GM23248 (cell line): ENCODE measurements around the gene PDE6H. TPM values are rescaled to one million over a fixed set of nuclear protein-coding genes. Genes with fewer than 3 reads are reported as not detected.

Source experiments
- DNase-seq: peaks from one replicate; pipeline ENCODE4 v3.0.0-alpha.2; 2015
- H2AFZ ChIP-seq: fragments of 200-600 bp; sonication (generic); 2 replicates; pipeline ENCODE4 v1.6.1; 2016; ENCODE audit warnings: antibody characterized with exemption
- H3F3A ChIP-seq: fragments of 200-600 bp; sonication (generic); 2 replicates; pipeline ENCODE4 v1.6.1; 2016; ENCODE audit warnings: mild to moderate bottlenecking, antibody characterized with exemption, mixed run types; ENCODE audit not compliant: insufficient read depth
- H3K27ac ChIP-seq: fragments of 200-600 bp; sonication (generic); 2 replicates; pipeline ENCODE4 v1.5.1; 2016; ENCODE audit warnings: mild to moderate bottlenecking
- H3K27me3 ChIP-seq: fragments of 200-600 bp; sonication (generic); replicated peaks from 2 replicates; pipeline ENCODE4 v1.6.1; 2016; ENCODE audit warnings: mild to moderate bottlenecking; ENCODE audit not compliant: insufficient read depth
- H3K36me3 ChIP-seq: fragments of 200-600 bp; sonication (generic); 2 replicates; pipeline ENCODE4 v1.6.1; 2016; ENCODE audit warnings: low read depth, mild to moderate bottlenecking
- H3K4me1 ChIP-seq: fragments of 200-600 bp; sonication (generic); 2 replicates; pipeline ENCODE4 v1.6.1; 2016; ENCODE audit warnings: mild to moderate bottlenecking; ENCODE audit not compliant: insufficient read depth
- H3K4me2 ChIP-seq: fragments of 200-600 bp; sonication (generic); one replicate; pipeline ENCODE4 v1.6.1; 2016; ENCODE audit warnings: mild to moderate bottlenecking; ENCODE audit not compliant: unreplicated experiment
- H3K4me3 ChIP-seq: fragments of 200-600 bp; sonication (generic); 2 replicates; pipeline ENCODE4 v1.5.1; 2016; ENCODE audit warnings: mild to moderate bottlenecking
- H3K79me2 ChIP-seq: fragments of 200-600 bp; sonication (generic); 2 replicates; pipeline ENCODE4 v1.6.1; 2016; ENCODE audit warnings: mild to moderate bottlenecking; ENCODE audit not compliant: insufficient read depth
- H3K9ac ChIP-seq: fragments of 200-600 bp; sonication (generic); 2 replicates; pipeline ENCODE4 v1.6.1; 2016; ENCODE audit warnings: mild to moderate bottlenecking
- H3K9me2 ChIP-seq: fragments of 200-600 bp; sonication (generic); 2 replicates; pipeline ENCODE4 v1.6.1; 2016; ENCODE audit warnings: mixed run types, mild to moderate bottlenecking, moderate library complexity; ENCODE audit not compliant: insufficient read depth
- H3K9me3 ChIP-seq: fragments of 200-600 bp; sonication (generic); one replicate; pipeline ENCODE4 v1.6.1; 2017; ENCODE audit warnings: low read depth
- H4K20me1 ChIP-seq: fragments of 200-600 bp; sonication (generic); 2 replicates; pipeline ENCODE4 v1.6.0; 2016; ENCODE audit not compliant: insufficient read depth
- EZH2 ChIP-seq: fragments of 200-600 bp; sonication (generic); IDR thresholded peaks from 2 replicates; pipeline ENCODE4 v1.6.1; 2018; ENCODE audit warnings: antibody characterized with exemption, mild to moderate bottlenecking; ENCODE audit not compliant: insufficient read depth, poor library complexity, severe bottlenecking
- EZH2phosphoT487 ChIP-seq: fragments of 200-600 bp; sonication (generic); IDR thresholded peaks from 2 replicates; pipeline ENCODE4 v1.6.1; 2018; ENCODE audit warnings: antibody characterized with exemption, moderate library complexity, mild to moderate bottlenecking, low read depth; ENCODE audit not compliant: insufficient read depth
- WGBS, 2 experiments: methylation state at CpG; one replicate each; pipeline ENCODE4 v1.1.6; 2015 to 2017; ENCODE audit warnings: low lambda C conversion rate in 2 of 2, low coverage in 1 of 2; ENCODE audit errors: missing lambda C conversion rate in 2 of 2; 5-methylcytosine and 5-hydroxymethylcytosine counted together
- in situ Hi-C: fragments of 300-500 bp; cut with MboI; formaldehyde crosslinking; loops from 2 replicates; pipeline ENCODE4 v1.15.0; 2020
- polyA plus RNA-seq: library from polyadenylated mRNA; unstranded; fragments of >200 nt; fragmentation: Nextera tagmentation; extraction: Ambion mirVana; gene quantifications from 2 replicates; pipeline ENCODE4 v1.2.1, GENCODE V29; 2016
- total RNA-seq: library from RNA; depleted of rRNA; stranded (reverse); fragments of >200 nt; shearing (Covaris generic); gene quantifications from 2 replicates; pipeline ENCODE4 v1.2.3, GENCODE V29; 2014

The PDE6H gene
- total and polyA plus RNA-seq, 2 experiments from 2014 or later, result not detected

GRCh38 chr12:14930299-14930698 lies 42.5 kb upstream of the PDE6H start:
- no peak overlapping the region for H3K4me3 ChIP-seq
- no peak overlapping the region for H3K27ac ChIP-seq
- TF ChIP-seq EZH2 (no peak), EZH2phosphoT487 (no peak)
- H3K4me1 ChIP-seq, result no peaks in the 10 kb centered on the region
- no peak overlapping the region for H2AFZ ChIP-seq
- no peak overlapping the region for H3K9ac ChIP-seq
- H3K9me3 ChIP-seq, result no peaks in the 10 kb centered on the region
- no peaks in the 10 kb centered on the region for H3K27me3 ChIP-seq
- no peaks in the 10 kb centered on the region for H3K36me3 ChIP-seq
- no peak for DNase-seq
- no peak overlapping the region for H3K4me2 ChIP-seq
- no peaks in the 10 kb centered on the region for H3K79me2 ChIP-seq
- no peaks in the 10 kb centered on the region for H3K9me2 ChIP-seq
- H4K20me1 ChIP-seq, result no peaks in the 10 kb centered on the region
- no peaks in the 10 kb centered on the region for H3F3A ChIP-seq
- in situ Hi-C loops, result no loop called here

DNA sequence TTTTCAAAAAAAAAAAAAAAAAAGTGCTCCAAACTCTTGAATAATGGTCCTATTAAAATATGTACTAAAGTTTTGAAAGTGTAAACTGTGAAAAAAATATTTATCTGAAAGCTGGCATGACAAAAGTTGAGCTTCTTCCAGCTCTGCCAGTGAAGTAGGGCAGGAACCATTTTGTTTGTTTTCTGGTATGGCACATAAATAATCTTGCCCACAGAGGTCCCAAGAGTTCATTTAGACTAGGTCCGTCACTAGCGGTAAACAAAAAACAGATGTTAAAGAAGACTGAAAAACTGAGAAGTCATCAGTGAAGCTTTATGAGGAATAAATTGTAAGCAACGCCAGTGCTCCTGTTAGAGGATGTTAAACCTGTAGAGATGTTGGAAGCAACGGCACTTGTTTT lies 41.5 kb upstream of the PDE6H start:
- Histone ChIP-seq H3K9me3 (no peaks in the 10 kb centered on the region), H3K9me2 (no peaks in the 10 kb centered on the region), H3F3A (no peaks in the 10 kb centered on the region), H4K20me1 (no peaks in the 10 kb centered on the region), H3K4me2 (no peak overlapping the region), H2AFZ (peak overlapping the region; percentile 41), H3K27ac (no peak overlapping the region), H3K79me2 (no peaks in the 10 kb centered on the region), H3K4me1 (no peaks in the 10 kb centered on the region), H3K4me3 (no peak overlapping the region), H3K36me3 (no peaks in the 10 kb centered on the region), H3K9ac (no peak overlapping the region), H3K27me3 (no peaks in the 10 kb centered on the region)
- WGBS, 2 experiments, result 14 to 17% methylated on average over 4 of the region's 4 CpGs
- DNase-seq, result peak; percentile 16
- in situ Hi-C loops, result no loop called here
- TF ChIP-seq EZH2phosphoT487, result no peak
- no peak for TF ChIP-seq EZH2

GRCh38 chr12:14931791-14932560 lies 40.9 kb upstream of the PDE6H start:
- no peaks in the 10 kb centered on the region for H3K9me2 ChIP-seq
- no peaks in the 10 kb centered on the region for H3K36me3 ChIP-seq
- DNase-seq, result no peak
- H3K4me2 ChIP-seq, result no peak overlapping the region
- H4K20me1 ChIP-seq, result no peaks in the 10 kb centered on the region
- no peak overlapping the region for H3K4me3 ChIP-seq
- WGBS, 2 experiments, result 79 to 82% methylated on average over 7 of the region's 7 CpGs
- H3K9ac ChIP-seq, result no peak overlapping the region
- in situ Hi-C loops, result no loop called here
- no peak overlapping the region for H3K27ac ChIP-seq
- no peaks in the 10 kb centered on the region for H3K27me3 ChIP-seq
- H3F3A ChIP-seq, result no peaks in the 10 kb centered on the region
- H3K9me3 ChIP-seq, result no peaks in the 10 kb centered on the region
- no peaks in the 10 kb centered on the region for H3K4me1 ChIP-seq
- H2AFZ ChIP-seq, result peak overlapping the region; percentile 41
- H3K79me2 ChIP-seq, result no peaks in the 10 kb centered on the region
- TF ChIP-seq EZH2phosphoT487, result no peak

GRCh38 chr12:14934511-14934910 lies 38.3 kb upstream of the PDE6H start:
- H4K20me1 ChIP-seq, result no peaks in the 10 kb centered on the region
- no peaks in the 10 kb centered on the region for H3K36me3 ChIP-seq
- no peak for TF ChIP-seq EZH2
- no peak for TF ChIP-seq EZH2phosphoT487
- H3K79me2 ChIP-seq, result no peaks in the 10 kb centered on the region
- no peak overlapping the region for H2AFZ ChIP-seq
- H3K9me3 ChIP-seq, result no peaks in the 10 kb centered on the region
- H3K27ac ChIP-seq, result no peak overlapping the region
- H3K4me3 ChIP-seq, result no peak overlapping the region
- no peak for DNase-seq
- no peaks in the 10 kb centered on the region for H3K9me2 ChIP-seq
- no peaks in the 10 kb centered on the region for H3F3A ChIP-seq
- H3K4me2 ChIP-seq, result no peak overlapping the region
- in situ Hi-C loops, result no loop called here
- H3K27me3 ChIP-seq, result no peaks in the 10 kb centered on the region
- no peak overlapping the region for H3K9ac ChIP-seq
- WGBS, 2 experiments, result 97 to 98% methylated on average over 2 of the region's 2 CpGs
- no peaks in the 10 kb centered on the region for H3K4me1 ChIP-seq

DNA sequence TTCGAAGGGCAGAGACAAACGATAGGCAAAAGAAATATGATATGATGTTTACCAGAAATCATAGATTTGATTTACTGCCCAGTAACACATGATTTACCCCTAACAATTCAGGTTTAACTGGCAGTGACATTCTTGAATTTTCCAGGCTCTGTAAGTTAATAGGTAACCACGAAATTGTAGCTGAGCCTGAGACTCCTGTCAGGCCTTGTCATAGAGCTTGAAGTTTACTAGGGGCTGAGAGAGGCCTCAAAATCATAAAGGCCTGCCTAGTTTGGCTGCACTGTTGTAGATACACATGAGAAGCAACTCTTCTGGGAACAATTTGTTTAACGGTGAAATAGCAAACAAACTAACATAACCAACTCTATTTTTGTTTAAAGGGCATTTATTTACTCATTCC lies 37.8 kb upstream of the PDE6H start:
- H3K9ac ChIP-seq, result no peak overlapping the region
- no peaks in the 10 kb centered on the region for H4K20me1 ChIP-seq
- no peak for DNase-seq
- H3K4me3 ChIP-seq, result no peak overlapping the region
- H3K27me3 ChIP-seq, result no peaks in the 10 kb centered on the region
- no peaks in the 10 kb centered on the region for H3K9me3 ChIP-seq
- no peaks in the 10 kb centered on the region for H3K79me2 ChIP-seq
- 62 to 70% methylated on average over 4 of the region's 4 CpGs for WGBS, 2 experiments
- H3K4me2 ChIP-seq, result no peak overlapping the region
- H3F3A ChIP-seq, result no peaks in the 10 kb centered on the region
- in situ Hi-C loops, result no loop called here
- H3K4me1 ChIP-seq, result no peaks in the 10 kb centered on the region
- H3K9me2 ChIP-seq, result no peaks in the 10 kb centered on the region
- no peaks in the 10 kb centered on the region for H3K36me3 ChIP-seq
- no peak overlapping the region for H2AFZ ChIP-seq
- H3K27ac ChIP-seq, result no peak overlapping the region
- TF ChIP-seq EZH2phosphoT487 (no peak), EZH2 (no peak)
